Upper lobe of left lung (tissue), 6 donors: ENCODE results near the gene RAB36. TPM values are rescaled to one million over a fixed set of nuclear protein-coding genes. Genes with fewer than 3 reads are reported as not detected.

ENCODE experiments used
- ATAC-seq, 2 donors: fragments of 200-7000 bp; cut with Tn5 transposase; one replicate each; pipeline ENCODE4 v1.9.1; 2022; ENCODE audit warnings: mild to moderate bottlenecking in 2 of 2, moderate library complexity in 2 of 2; ENCODE audit not compliant: low FRiP score in 2 of 2
- DNase-seq, 2 donors: peaks; one replicate each; pipeline ENCODE4 v3.0.0-alpha.2; 2019 to 2020
- H3K27ac ChIP-seq, 4 donors: fragments of 200-600 bp; sonication (generic); one replicate each; pipeline ENCODE4 v1.5.1; 2016 to 2019
- H3K27me3 ChIP-seq, 4 donors: fragments of 200-600 bp; sonication (generic); one replicate each; pipeline ENCODE4 v1.5.1; 2017 to 2019
- H3K36me3 ChIP-seq, 4 donors: fragments of 200-600 bp; sonication (generic); one replicate each; pipeline ENCODE4 v1.5.1; 2016 to 2019
- H3K4me1 ChIP-seq, 4 donors: fragments of 200-600 bp; sonication (generic); one replicate each; pipeline ENCODE4 v1.5.1; 2018 to 2019
- H3K4me3 ChIP-seq, 4 donors: fragments of 200-600 bp; sonication (generic); one replicate each; pipeline ENCODE4 v1.5.1; 2017 to 2019; ENCODE audit warnings: mild to moderate bottlenecking in 2 of 4, moderate library complexity in 1 of 4
- H3K9me3 ChIP-seq, 4 donors: fragments of 200-600 bp; sonication (generic); one replicate each; pipeline ENCODE4 v1.5.1; 2018 to 2019
- EP300 ChIP-seq, 4 donors: sonication (generic); formaldehyde crosslinking; IDR thresholded peaks; one replicate each; pipeline ENCODE4 v1.5.1; 2017; ENCODE audit warnings: antibody characterized with exemption in 4 of 4, control low read depth in 2 of 4
- POLR2A ChIP-seq, 4 donors: fragments of 450-650 bp; IDR thresholded peaks; one replicate each; pipeline ENCODE4 v1.5.1; 2016 to 2017; ENCODE audit warnings: antibody characterized with exemption in 4 of 4, mild to moderate bottlenecking in 2 of 4
- POLR2AphosphoS5 ChIP-seq, 2 donors: sonication (generic); formaldehyde crosslinking; IDR thresholded peaks; one replicate each; pipeline ENCODE4 v1.5.1; 2017; ENCODE audit warnings: antibody characterized with exemption in 2 of 2
- WGBS, 2 donors: methylation state at CpG; one replicate each; pipeline ENCODE4 v1.1.5; 2017 to 2018; 5-methylcytosine and 5-hydroxymethylcytosine counted together
- total RNA-seq, 6 donors: library from RNA; depleted of rRNA in 4 of 6; stranded (reverse); fragments of >200 nt in 4 of 6; gene quantifications; one replicate each; pipeline versions ENCODE4 v1.1.0 to v1.2.1, GENCODE V29; 2016 to 2021
- TF ChIP-seq, protein P1 (sequence below), 6 experiments: fragments of 450-650 bp in 4 of 6; fragments of 200-600 bp in 2 of 6; sonication (generic) in 2 of 6; IDR thresholded peaks; one replicate each; pipeline ENCODE4 v1.5.1; 2016 to 2019; ENCODE audit warnings: antibody characterized with exemption in 6 of 6
- donor health status: DM: no; HTN: no; CAD: no; lungs with moderate emphysema.
- donor health status: DM: no; HTN: yes; CAD: no; lungs with severe emphysema.

RAB36 gene
- total RNA-seq, 6 donors from 2014 or later, result 2.6 to 17.5 (median 8.4) TPM

DNA sequence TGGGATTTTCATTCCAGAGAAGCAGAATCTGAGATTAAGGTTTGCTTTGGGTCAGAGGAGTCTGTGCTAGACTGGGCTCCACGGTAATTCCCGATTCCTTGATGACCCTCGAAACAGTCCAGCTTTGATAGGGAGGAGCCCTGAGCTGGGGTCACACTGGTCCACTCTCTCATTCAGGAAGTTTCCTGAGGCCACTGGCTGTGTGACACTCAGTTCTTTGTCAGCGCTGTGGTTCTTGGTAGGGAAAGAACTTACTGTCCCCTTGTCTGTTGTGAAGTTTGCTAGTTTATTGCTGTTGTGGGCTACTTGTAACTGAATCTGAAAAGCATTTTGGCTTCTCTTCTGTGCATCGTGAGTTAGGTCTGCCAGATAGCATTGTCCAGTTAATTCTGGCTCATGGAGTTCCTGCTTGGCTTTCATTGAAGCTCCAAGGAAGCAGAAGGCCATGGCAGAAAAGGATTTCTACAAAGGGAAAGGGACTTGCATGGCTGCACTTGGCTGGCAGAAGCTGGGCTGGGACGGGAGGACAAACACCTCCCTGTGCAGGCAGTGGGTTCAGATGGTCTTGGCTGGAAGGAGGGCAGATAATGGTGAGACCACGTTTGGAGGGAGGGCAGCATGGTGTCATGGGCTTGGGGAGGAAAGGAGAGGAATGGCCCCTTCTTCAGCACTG, 58.3 kb downstream of the RAB36 start:
- Histone ChIP-seq H3K4me1 (peaks cover 7 to 34% (median 16%) of the 10 kb centered on the region in 4 donors), H3K27me3 (no peaks in the 10 kb centered on the region), H3K36me3 (peaks cover 0 to 18% (median 0%) of the 10 kb centered on the region in 4 donors), H3K27ac (no peak overlapping the region), H3K4me3 (no peak overlapping the region), H3K9me3 (no peaks in the 10 kb centered on the region)
- TF ChIP-seq POLR2AphosphoS5 (IDR thresholded peaks at IDR 0.05) (no peak), EP300 (IDR thresholded peaks at IDR 0.05) (no peak), POLR2A (IDR thresholded peaks at IDR 0.05) (no peak)
- TF ChIP-seq, protein P1, sequence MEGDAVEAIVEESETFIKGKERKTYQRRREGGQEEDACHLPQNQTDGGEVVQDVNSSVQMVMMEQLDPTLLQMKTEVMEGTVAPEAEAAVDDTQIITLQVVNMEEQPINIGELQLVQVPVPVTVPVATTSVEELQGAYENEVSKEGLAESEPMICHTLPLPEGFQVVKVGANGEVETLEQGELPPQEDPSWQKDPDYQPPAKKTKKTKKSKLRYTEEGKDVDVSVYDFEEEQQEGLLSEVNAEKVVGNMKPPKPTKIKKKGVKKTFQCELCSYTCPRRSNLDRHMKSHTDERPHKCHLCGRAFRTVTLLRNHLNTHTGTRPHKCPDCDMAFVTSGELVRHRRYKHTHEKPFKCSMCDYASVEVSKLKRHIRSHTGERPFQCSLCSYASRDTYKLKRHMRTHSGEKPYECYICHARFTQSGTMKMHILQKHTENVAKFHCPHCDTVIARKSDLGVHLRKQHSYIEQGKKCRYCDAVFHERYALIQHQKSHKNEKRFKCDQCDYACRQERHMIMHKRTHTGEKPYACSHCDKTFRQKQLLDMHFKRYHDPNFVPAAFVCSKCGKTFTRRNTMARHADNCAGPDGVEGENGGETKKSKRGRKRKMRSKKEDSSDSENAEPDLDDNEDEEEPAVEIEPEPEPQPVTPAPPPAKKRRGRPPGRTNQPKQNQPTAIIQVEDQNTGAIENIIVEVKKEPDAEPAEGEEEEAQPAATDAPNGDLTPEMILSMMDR (IDR thresholded peaks at IDR 0.05), result no peak
- ATAC-seq (no peak), DNase-seq (no peak)
- WGBS, 2 donors, result 75 to 85% methylated on average over 7 of the region's 7 CpGs

DNA sequence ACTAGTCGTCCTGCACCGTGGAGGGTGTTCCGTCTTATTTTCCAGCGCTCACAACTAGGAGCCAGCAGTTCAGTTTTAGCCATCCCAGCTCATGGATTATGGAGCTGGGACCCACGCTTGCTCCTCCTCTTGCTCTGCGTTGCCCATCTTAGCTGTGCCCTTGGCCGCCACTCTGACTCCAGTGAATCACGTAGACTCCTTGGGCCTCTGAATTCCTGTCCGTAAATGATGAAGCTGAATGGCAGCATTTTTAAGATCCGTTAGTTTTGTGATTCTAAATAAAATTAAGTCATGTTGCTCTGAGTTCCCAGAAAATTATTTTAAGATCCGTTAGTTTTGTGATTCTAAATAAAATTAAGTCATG, 58.8 kb downstream of the RAB36 start:
- DNase-seq (no peak), ATAC-seq (no peak)
- WGBS, 2 donors, result 89 to 93% methylated on average over 11 of the region's 11 CpGs

DNA sequence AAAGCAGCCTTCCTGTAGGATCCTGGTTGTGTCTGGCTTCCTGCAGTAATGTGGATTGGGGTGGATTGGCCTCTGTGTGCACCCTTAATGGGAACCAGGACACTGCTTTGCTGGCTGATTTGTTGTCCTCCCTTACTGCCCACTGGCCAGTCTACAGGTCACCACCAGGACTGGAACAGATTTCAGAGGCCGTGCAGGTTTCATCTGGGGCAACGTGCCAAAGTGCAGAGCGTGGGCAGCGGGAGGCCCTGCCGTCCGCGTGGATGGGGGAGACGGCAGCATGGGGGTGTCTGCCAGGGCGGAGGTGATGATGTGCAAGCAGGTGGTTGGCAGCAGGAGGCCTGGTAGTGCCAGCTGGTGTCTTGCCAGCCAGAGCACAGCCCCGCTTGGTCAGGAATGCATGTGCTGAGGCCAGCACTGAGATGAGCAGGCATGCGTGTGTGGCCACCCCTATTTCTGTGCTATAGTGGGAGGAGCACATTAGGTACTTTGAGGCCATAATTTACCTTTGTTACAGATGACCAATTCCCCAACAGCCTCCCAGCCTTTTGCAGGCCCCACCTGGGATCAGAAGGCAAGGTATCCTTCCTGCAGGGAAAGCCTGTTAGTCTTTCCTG, 59.4 kb downstream of the RAB36 start:
- WGBS, 2 donors, result 56 to 59% methylated on average over 7 to 11 of the region's 11 CpGs
- TF ChIP-seq, protein P1 (IDR thresholded peaks at IDR 0.05), result no peak
- TF ChIP-seq EP300 (IDR thresholded peaks at IDR 0.05) (no peak), POLR2A (IDR thresholded peaks at IDR 0.05) (no peak), POLR2AphosphoS5 (IDR thresholded peaks at IDR 0.05) (no peak)
- H3K4me1 ChIP-seq, result peaks cover 7 to 24% (median 11%) of the 10 kb centered on the region in 4 donors
- no peak overlapping the region for H3K4me3 ChIP-seq
- no peak overlapping the region for H3K27ac ChIP-seq
- H3K9me3 ChIP-seq, result no peaks in the 10 kb centered on the region
- peaks cover 0 to 18% (median 0%) of the 10 kb centered on the region in 4 donors for H3K36me3 ChIP-seq
- H3K27me3 ChIP-seq, result no peaks in the 10 kb centered on the region
- ATAC-seq (peak; percentile 36 to 69), DNase-seq (peak in 1 of 2 donors; percentile 66)

More for the DNA sequence above, 58.8 kb downstream of the RAB36 start:
- Histone ChIP-seq H3K4me1 (peaks cover 7 to 30% (median 13%) of the 10 kb centered on the region in 4 donors), H3K27ac (no peak overlapping the region), H3K9me3 (no peaks in the 10 kb centered on the region), H3K4me3 (no peak overlapping the region), H3K27me3 (no peaks in the 10 kb centered on the region), H3K36me3 (peaks cover 0 to 18% (median 0%) of the 10 kb centered on the region in 4 donors)
- TF ChIP-seq, protein P1 (IDR thresholded peaks at IDR 0.05), result no peak
- TF ChIP-seq POLR2A (IDR thresholded peaks at IDR 0.05) (no peak), EP300 (IDR thresholded peaks at IDR 0.05) (no peak), POLR2AphosphoS5 (IDR thresholded peaks at IDR 0.05) (no peak)

DNA sequence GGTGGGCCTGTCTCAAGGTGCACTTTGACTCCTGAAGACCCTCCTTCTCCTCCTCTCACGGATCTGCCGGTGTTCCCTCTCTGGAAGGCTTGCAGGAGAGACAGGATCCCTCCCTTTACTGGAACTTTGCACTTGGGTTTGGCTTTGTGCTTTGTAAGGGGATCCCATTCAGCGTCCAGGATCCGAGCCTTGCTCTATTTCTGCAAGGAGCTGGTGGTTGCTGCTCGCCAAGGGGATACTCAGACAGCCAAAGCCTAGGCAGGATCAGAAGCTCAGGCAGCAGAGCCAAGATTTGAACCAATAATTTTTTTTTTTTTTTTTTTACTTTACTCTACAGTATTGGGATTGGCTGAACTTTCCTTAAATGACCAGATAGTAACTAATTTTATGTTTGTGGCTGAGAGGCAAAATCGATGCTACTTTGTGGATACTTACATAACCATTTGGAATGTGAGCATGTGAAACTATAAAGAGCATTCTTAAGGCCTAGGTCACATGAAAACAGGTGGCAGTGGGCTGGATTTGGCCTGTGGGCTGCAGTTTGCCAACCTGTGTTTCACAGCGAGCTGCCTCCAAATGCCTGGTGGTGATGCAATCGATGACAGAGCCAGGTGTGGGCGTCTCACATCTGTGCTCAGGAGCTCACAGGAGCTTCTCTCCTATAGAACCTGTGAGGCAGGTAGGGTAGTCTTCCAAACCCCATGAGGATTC, 60.2 kb downstream of the RAB36 start:
- peaks cover 0 to 18% (median 0%) of the 10 kb centered on the region in 4 donors for H3K36me3 ChIP-seq
- no peak overlapping the region for H3K4me3 ChIP-seq
- no peaks in the 10 kb centered on the region for H3K27me3 ChIP-seq
- 70% methylated on average over 7 to 9 of the region's 9 CpGs for WGBS, 2 donors
- no peaks in the 10 kb centered on the region for H3K9me3 ChIP-seq
- peaks cover 7 to 16% (median 11%) of the 10 kb centered on the region in 4 donors for H3K4me1 ChIP-seq
- no peak overlapping the region for H3K27ac ChIP-seq
- TF ChIP-seq, protein P1 (IDR thresholded peaks at IDR 0.05), result no peak
- TF ChIP-seq POLR2AphosphoS5 (IDR thresholded peaks at IDR 0.05) (no peak), POLR2A (IDR thresholded peaks at IDR 0.05) (no peak), EP300 (IDR thresholded peaks at IDR 0.05) (no peak)
- ATAC-seq, result no peak
- no peak for DNase-seq
